GM23338 (cell line): ENCODE data around the gene COL25A1. TPM values are rescaled to one million over a fixed set of nuclear protein-coding genes. Genes with fewer than 3 reads are reported as not detected.

Experiments
- ATAC-seq: fragments of 200-7000 bp; cut with Tn5 transposase; 3 replicates; pipeline ENCODE4 v1.9.1; 2020
- DNase-seq: peaks from one replicate; pipeline ENCODE4 v3.0.0-alpha.2; 2015; ENCODE audit warnings: low spot score
- H2AFZ ChIP-seq: fragments of 200-600 bp; sonication (generic); 2 replicates; pipeline ENCODE4 v1.8.0; 2016; ENCODE audit warnings: antibody characterized with exemption, mild to moderate bottlenecking, moderate library complexity
- H3F3A ChIP-seq: fragments of 200-600 bp; sonication (generic); replicated peaks from 2 replicates; pipeline ENCODE4 v1.8.0; 2017; ENCODE audit warnings: antibody characterized with exemption, mixed run types, low read depth
- H3K27ac ChIP-seq: fragments of 200-600 bp; sonication (generic); 2 replicates; pipeline ENCODE4 v1.6.1; 2016; ENCODE audit warnings: low read depth
- H3K27me3 ChIP-seq: fragments of 200-600 bp; sonication (generic); 2 replicates; pipeline ENCODE4 v1.8.0; 2016; ENCODE audit warnings: mild to moderate bottlenecking, mixed run types, moderate library complexity; ENCODE audit not compliant: insufficient read depth
- H3K36me3 ChIP-seq: fragments of 200-600 bp; sonication (generic); 2 replicates; pipeline ENCODE4 v1.8.0; 2016; ENCODE audit warnings: mild to moderate bottlenecking; ENCODE audit not compliant: insufficient read depth
- H3K4me1 ChIP-seq: fragments of 200-600 bp; sonication (generic); 2 replicates; pipeline ENCODE4 v1.8.0; 2016; ENCODE audit warnings: mild to moderate bottlenecking, moderate library complexity; ENCODE audit not compliant: insufficient read depth
- H3K4me2 ChIP-seq: fragments of 200-600 bp; sonication (generic); 2 replicates; pipeline ENCODE4 v1.7.1; 2017; ENCODE audit warnings: mixed run types
- H3K4me3 ChIP-seq: fragments of 200-600 bp; sonication (generic); 2 replicates; pipeline ENCODE4 v1.6.1; 2016; ENCODE audit warnings: mixed run types
- H3K79me2 ChIP-seq: fragments of 200-600 bp; sonication (generic); replicated peaks from 2 replicates; pipeline ENCODE4 v1.8.0; 2017; ENCODE audit warnings: mild to moderate bottlenecking; ENCODE audit not compliant: insufficient read depth
- H3K9me2 ChIP-seq: fragments of 200-600 bp; sonication (generic); 2 replicates; pipeline ENCODE4 v1.8.0; 2017; ENCODE audit not compliant: insufficient read depth
- H4K20me1 ChIP-seq: fragments of 200-600 bp; sonication (generic); replicated peaks from 2 replicates; pipeline ENCODE4 v1.8.0; 2017; ENCODE audit warnings: mild to moderate bottlenecking; ENCODE audit not compliant: insufficient read depth
- H3K27ac Mint-ChIP-seq: 2 replicates; pipeline ENCODE4 v1.8.0; 2020; ENCODE audit warnings: inconsistent platforms, mild to moderate bottlenecking, moderate library complexity, mixed read lengths
- H3K27me3 Mint-ChIP-seq: 3 replicates; pipeline ENCODE4 v1.8.0; 2022; ENCODE audit warnings: low read depth, mild to moderate bottlenecking, moderate library complexity, mixed read lengths, inconsistent platforms; ENCODE audit not compliant: insufficient read depth, poor library complexity
- H3K36me3 Mint-ChIP-seq: 3 replicates; pipeline ENCODE4 v1.8.0; 2021; ENCODE audit warnings: low read depth, mild to moderate bottlenecking, inconsistent platforms, moderate library complexity, mixed read lengths
- H3K4me1 Mint-ChIP-seq: 3 replicates; pipeline ENCODE4 v1.8.0; 2020; ENCODE audit warnings: mild to moderate bottlenecking, inconsistent platforms, mixed read lengths
- H3K4me3 Mint-ChIP-seq: 3 replicates; pipeline ENCODE4 v1.8.0; 2021; ENCODE audit warnings: moderate library complexity, mild to moderate bottlenecking, inconsistent platforms, mixed read lengths
- H3K9me3 Mint-ChIP-seq: 3 replicates; pipeline ENCODE4 v1.8.0; 2020; ENCODE audit warnings: moderate library complexity, mild to moderate bottlenecking, inconsistent platforms, mixed read lengths
- CREB1 ChIP-seq: fragments of 250-450 bp; sonication (Bioruptor Pico); IDR thresholded peaks from 2 replicates; pipeline ENCODE4 v1.5.0; 2020; ENCODE audit warnings: low read depth, mild to moderate bottlenecking, moderate library complexity
- EZH2 ChIP-seq: fragments of 200-600 bp; sonication (generic); IDR thresholded peaks from one replicate; pipeline ENCODE4 v1.8.0; 2017; ENCODE audit warnings: antibody characterized with exemption, mild to moderate bottlenecking, low read depth; ENCODE audit not compliant: unreplicated experiment
- EZH2phosphoT487 ChIP-seq: fragments of 200-600 bp; sonication (generic); IDR thresholded peaks from one replicate; pipeline ENCODE4 v1.8.1; 2018; ENCODE audit warnings: antibody characterized with exemption; ENCODE audit not compliant: unreplicated experiment
- JUNB ChIP-seq: IDR thresholded peaks from one replicate; pipeline ENCODE4 v1.6.1; 2016; ENCODE audit warnings: antibody characterized with exemption; ENCODE audit not compliant: unreplicated experiment
- NANOG ChIP-seq: IDR thresholded peaks from 2 replicates; pipeline ENCODE4 v1.6.1; 2016; ENCODE audit warnings: antibody characterized with exemption, borderline replicate concordance
- POLR2AphosphoS5 ChIP-seq: IDR thresholded peaks from 2 replicates; pipeline ENCODE4 v1.6.1; 2016; ENCODE audit warnings: antibody characterized with exemption, low read depth
- STAT1 ChIP-seq: IDR thresholded peaks from one replicate; pipeline ENCODE4 v1.6.1; 2016; ENCODE audit warnings: antibody characterized with exemption; ENCODE audit not compliant: unreplicated experiment
- ZNF114 ChIP-seq: fragments of 250-450 bp; sonication (Bioruptor Pico); IDR thresholded peaks from 2 replicates; pipeline ENCODE4 v1.5.0; 2020; ENCODE audit warnings: mild to moderate bottlenecking, moderate library complexity
- ZNF331 ChIP-seq: fragments of 250-450 bp; sonication (Bioruptor Pico); IDR thresholded peaks from 2 replicates; pipeline ENCODE4 v1.5.0; 2020; ENCODE audit warnings: low read depth, mild to moderate bottlenecking, moderate library complexity
- polyA plus RNA-seq: library from polyadenylated mRNA; unstranded; fragments of >200 nt; fragmentation: Nextera tagmentation; extraction: Ambion mirVana; gene quantifications from 2 replicates; pipeline ENCODE4 v1.2.1, GENCODE V29; 2016
- total RNA-seq: library from RNA; depleted of rRNA; stranded (reverse); fragments of >200 nt; shearing (Covaris generic); gene quantifications from 2 replicates; pipeline ENCODE4 v1.2.3, GENCODE V29; 2014
- TF ChIP-seq, protein P1 (sequence below): fragments of 250-450 bp; sonication (Bioruptor Pico); IDR thresholded peaks from 2 replicates; pipeline ENCODE4 v1.5.0; 2020; ENCODE audit warnings: mild to moderate bottlenecking, moderate library complexity
- TF ChIP-seq, protein P2 (sequence below), 2 experiments: fragments of 200-600 bp in 1 of 2; sonication (generic) in 1 of 2; conservative IDR thresholded peaks; 2 replicates each; pipeline versions ENCODE4 v1.5.1 to v1.6.1; 2016 to 2017; ENCODE audit warnings: antibody characterized with exemption in 2 of 2, low read depth in 2 of 2, mild to moderate bottlenecking in 2 of 2, moderate library complexity in 1 of 2
- TF ChIP-seq, protein P3 (sequence below): IDR thresholded peaks from 2 replicates; pipeline ENCODE4 v1.6.1; 2016; ENCODE audit warnings: antibody characterized with exemption
- TF ChIP-seq, protein P4 (sequence below): IDR thresholded peaks from one replicate; pipeline ENCODE4 v1.6.1; 2018; ENCODE audit warnings: antibody characterized with exemption; ENCODE audit not compliant: unreplicated experiment

COL25A1 gene
- total and polyA plus RNA-seq, 2 experiments from 2014 or later = 3.9 to 5.6 TPM

GRCh38 chr4:109334129-109335105 is 32.0 kb upstream of the COL25A1 start:
- no peaks in the 10 kb centered on the region for H3K4me1 ChIP-seq
- Mint-ChIP-seq H3K4me3 (no peak overlapping the region), H3K27ac (no peak overlapping the region), H3K4me1 (no peaks in the 10 kb centered on the region), H3K27me3 (no peaks in the 10 kb centered on the region), H3K9me3 (peaks cover 6% of the 10 kb centered on the region), H3K36me3 (peaks cover 6% of the 10 kb centered on the region; the same call in 1 of the 3 replicates)
- H3K4me3 ChIP-seq = no peak overlapping the region
- H3K27ac ChIP-seq = no peak overlapping the region
- H3K27me3 ChIP-seq = no peaks in the 10 kb centered on the region
- H3K4me2 ChIP-seq = no peak overlapping the region
- DNase-seq (no peak), ATAC-seq (no peak)
- H3F3A ChIP-seq = no peaks in the 10 kb centered on the region
- H4K20me1 ChIP-seq = no peaks in the 10 kb centered on the region
- H3K9me2 ChIP-seq = no peaks in the 10 kb centered on the region
- TF ChIP-seq STAT1 (no peak), POLR2AphosphoS5 (no peak), ZNF114 (CRISPR knock-in tag) (no peak), NANOG (no peak), EZH2 (no peak), EZH2phosphoT487 (no peak), JUNB (no peak), CREB1 (CRISPR knock-in tag) (no peak), ZNF331 (CRISPR knock-in tag) (no peak)
- TF ChIP-seq, protein P1, sequence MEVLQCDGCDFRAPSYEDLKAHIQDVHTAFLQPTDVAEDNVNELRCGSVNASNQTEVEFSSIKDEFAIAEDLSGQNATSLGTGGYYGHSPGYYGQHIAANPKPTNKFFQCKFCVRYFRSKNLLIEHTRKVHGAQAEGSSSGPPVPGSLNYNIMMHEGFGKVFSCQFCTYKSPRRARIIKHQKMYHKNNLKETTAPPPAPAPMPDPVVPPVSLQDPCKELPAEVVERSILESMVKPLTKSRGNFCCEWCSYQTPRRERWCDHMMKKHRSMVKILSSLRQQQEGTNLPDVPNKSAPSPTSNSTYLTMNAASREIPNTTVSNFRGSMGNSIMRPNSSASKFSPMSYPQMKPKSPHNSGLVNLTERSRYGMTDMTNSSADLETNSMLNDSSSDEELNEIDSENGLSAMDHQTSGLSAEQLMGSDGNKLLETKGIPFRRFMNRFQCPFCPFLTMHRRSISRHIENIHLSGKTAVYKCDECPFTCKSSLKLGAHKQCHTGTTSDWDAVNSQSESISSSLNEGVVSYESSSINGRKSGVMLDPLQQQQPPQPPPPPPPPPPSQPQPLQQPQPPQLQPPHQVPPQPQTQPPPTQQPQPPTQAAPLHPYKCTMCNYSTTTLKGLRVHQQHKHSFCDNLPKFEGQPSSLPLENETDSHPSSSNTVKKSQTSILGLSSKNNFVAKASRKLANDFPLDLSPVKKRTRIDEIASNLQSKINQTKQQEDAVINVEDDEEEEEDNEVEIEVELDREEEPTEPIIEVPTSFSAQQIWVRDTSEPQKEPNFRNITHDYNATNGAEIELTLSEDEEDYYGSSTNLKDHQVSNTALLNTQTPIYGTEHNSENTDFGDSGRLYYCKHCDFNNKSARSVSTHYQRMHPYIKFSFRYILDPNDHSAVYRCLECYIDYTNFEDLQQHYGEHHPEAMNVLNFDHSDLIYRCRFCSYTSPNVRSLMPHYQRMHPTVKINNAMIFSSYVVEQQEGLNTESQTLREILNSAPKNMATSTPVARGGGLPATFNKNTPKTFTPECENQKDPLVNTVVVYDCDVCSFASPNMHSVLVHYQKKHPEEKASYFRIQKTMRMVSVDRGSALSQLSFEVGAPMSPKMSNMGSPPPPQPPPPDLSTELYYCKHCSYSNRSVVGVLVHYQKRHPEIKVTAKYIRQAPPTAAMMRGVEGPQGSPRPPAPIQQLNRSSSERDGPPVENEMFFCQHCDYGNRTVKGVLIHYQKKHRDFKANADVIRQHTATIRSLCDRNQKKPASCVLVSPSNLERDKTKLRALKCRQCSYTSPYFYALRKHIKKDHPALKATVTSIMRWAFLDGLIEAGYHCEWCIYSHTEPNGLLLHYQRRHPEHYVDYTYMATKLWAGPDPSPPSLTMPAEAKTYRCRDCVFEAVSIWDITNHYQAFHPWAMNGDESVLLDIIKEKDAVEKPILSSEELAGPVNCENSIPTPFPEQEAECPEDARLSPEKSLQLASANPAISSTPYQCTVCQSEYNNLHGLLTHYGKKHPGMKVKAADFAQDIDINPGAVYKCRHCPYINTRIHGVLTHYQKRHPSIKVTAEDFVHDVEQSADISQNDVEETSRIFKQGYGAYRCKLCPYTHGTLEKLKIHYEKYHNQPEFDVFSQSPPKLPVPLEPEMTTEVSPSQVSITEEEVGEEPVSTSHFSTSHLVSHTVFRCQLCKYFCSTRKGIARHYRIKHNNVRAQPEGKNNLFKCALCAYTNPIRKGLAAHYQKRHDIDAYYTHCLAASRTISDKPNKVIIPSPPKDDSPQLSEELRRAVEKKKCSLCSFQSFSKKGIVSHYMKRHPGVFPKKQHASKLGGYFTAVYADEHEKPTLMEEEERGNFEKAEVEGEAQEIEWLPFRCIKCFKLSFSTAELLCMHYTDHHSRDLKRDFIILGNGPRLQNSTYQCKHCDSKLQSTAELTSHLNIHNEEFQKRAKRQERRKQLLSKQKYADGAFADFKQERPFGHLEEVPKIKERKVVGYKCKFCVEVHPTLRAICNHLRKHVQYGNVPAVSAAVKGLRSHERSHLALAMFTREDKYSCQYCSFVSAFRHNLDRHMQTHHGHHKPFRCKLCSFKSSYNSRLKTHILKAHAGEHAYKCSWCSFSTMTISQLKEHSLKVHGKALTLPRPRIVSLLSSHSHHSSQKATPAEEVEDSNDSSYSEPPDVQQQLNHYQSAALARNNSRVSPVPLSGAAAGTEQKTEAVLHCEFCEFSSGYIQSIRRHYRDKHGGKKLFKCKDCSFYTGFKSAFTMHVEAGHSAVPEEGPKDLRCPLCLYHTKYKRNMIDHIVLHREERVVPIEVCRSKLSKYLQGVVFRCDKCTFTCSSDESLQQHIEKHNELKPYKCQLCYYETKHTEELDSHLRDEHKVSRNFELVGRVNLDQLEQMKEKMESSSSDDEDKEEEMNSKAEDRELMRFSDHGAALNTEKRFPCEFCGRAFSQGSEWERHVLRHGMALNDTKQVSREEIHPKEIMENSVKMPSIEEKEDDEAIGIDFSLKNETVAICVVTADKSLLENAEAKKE (CRISPR knock-in tag) = no peak
- TF ChIP-seq, protein P2, sequence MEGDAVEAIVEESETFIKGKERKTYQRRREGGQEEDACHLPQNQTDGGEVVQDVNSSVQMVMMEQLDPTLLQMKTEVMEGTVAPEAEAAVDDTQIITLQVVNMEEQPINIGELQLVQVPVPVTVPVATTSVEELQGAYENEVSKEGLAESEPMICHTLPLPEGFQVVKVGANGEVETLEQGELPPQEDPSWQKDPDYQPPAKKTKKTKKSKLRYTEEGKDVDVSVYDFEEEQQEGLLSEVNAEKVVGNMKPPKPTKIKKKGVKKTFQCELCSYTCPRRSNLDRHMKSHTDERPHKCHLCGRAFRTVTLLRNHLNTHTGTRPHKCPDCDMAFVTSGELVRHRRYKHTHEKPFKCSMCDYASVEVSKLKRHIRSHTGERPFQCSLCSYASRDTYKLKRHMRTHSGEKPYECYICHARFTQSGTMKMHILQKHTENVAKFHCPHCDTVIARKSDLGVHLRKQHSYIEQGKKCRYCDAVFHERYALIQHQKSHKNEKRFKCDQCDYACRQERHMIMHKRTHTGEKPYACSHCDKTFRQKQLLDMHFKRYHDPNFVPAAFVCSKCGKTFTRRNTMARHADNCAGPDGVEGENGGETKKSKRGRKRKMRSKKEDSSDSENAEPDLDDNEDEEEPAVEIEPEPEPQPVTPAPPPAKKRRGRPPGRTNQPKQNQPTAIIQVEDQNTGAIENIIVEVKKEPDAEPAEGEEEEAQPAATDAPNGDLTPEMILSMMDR (conservative IDR thresholded peaks at IDR 0.05; ENCODE audit: low read depth in 2 of 2) = no peak
- TF ChIP-seq, protein P3, sequence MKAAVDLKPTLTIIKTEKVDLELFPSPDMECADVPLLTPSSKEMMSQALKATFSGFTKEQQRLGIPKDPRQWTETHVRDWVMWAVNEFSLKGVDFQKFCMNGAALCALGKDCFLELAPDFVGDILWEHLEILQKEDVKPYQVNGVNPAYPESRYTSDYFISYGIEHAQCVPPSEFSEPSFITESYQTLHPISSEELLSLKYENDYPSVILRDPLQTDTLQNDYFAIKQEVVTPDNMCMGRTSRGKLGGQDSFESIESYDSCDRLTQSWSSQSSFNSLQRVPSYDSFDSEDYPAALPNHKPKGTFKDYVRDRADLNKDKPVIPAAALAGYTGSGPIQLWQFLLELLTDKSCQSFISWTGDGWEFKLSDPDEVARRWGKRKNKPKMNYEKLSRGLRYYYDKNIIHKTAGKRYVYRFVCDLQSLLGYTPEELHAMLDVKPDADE = no peak
- TF ChIP-seq, protein P4, sequence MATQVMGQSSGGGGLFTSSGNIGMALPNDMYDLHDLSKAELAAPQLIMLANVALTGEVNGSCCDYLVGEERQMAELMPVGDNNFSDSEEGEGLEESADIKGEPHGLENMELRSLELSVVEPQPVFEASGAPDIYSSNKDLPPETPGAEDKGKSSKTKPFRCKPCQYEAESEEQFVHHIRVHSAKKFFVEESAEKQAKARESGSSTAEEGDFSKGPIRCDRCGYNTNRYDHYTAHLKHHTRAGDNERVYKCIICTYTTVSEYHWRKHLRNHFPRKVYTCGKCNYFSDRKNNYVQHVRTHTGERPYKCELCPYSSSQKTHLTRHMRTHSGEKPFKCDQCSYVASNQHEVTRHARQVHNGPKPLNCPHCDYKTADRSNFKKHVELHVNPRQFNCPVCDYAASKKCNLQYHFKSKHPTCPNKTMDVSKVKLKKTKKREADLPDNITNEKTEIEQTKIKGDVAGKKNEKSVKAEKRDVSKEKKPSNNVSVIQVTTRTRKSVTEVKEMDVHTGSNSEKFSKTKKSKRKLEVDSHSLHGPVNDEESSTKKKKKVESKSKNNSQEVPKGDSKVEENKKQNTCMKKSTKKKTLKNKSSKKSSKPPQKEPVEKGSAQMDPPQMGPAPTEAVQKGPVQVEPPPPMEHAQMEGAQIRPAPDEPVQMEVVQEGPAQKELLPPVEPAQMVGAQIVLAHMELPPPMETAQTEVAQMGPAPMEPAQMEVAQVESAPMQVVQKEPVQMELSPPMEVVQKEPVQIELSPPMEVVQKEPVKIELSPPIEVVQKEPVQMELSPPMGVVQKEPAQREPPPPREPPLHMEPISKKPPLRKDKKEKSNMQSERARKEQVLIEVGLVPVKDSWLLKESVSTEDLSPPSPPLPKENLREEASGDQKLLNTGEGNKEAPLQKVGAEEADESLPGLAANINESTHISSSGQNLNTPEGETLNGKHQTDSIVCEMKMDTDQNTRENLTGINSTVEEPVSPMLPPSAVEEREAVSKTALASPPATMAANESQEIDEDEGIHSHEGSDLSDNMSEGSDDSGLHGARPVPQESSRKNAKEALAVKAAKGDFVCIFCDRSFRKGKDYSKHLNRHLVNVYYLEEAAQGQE = no peak
- H3K36me3 ChIP-seq = no peaks in the 10 kb centered on the region
- H2AFZ ChIP-seq = no peak overlapping the region
- no peaks in the 10 kb centered on the region for H3K79me2 ChIP-seq
